ENCODE measurements around the gene ZNF391.

- TF ChIP-seq ZNF521 (tag by site-specific recombination; IDR thresholded peaks at IDR 0.05): no peak
- no peak for TF ChIP-seq GLIS1 (tag by site-specific recombination; IDR thresholded peaks at IDR 0.05)
- TF ChIP-seq ZSCAN18 (tag by site-specific recombination; IDR thresholded peaks at IDR 0.05): no peak
- TF ChIP-seq CTCF (tag by site-specific recombination; IDR thresholded peaks at IDR 0.05): no peak
- TF ChIP-seq ZNF792 (tag by site-specific recombination; IDR thresholded peaks at IDR 0.05): no peak
- TF ChIP-seq RBAK (tag by site-specific recombination; IDR thresholded peaks at IDR 0.05): no peak
These were observed 40.4 kb downstream of the ZNF391 start for GRCh38 chr6:27428966-27429365.

Data from HEK293 (cell line).